WTC11 (cell line): ENCODE measurements around the gene C3orf33. TPM values are rescaled to one million over a fixed set of nuclear protein-coding genes. Genes with fewer than 3 reads are reported as not detected.

Source experiments
- ATAC-seq: fragments of 200-7000 bp; cut with Tn5 transposase; 2 replicates; pipeline ENCODE4 v1.10.0; 2021; ENCODE audit warnings: mild to moderate bottlenecking, moderate library complexity
- CTCF ChIA-PET: fragments of 300-600 bp; sonication (Branson Sonifier 250); formaldehyde crosslinking; loops from one replicate; lab custom pipeline; 2021; ENCODE audit warnings: antibody characterized with exemption; lab: Charles Lee
- POLR2A ChIA-PET: fragments of 350-600 bp; sonication (Branson Sonifier 250); formaldehyde crosslinking; loops from one replicate; lab custom pipeline; 2021; ENCODE audit warnings: antibody characterized with exemption; lab: Charles Lee
- DNase-seq: peaks from one replicate; pipeline ENCODE4 v3.0.0; 2021; ENCODE audit warnings: low spot score
- H3K27ac Mint-ChIP-seq: 2 replicates; pipeline ENCODE4 v1.8.0; 2021; ENCODE audit warnings: mixed read lengths
- H3K27me3 Mint-ChIP-seq: 2 replicates; pipeline ENCODE4 v1.8.0; 2021; ENCODE audit warnings: low read depth, mild to moderate bottlenecking, moderate library complexity, mixed read lengths
- H3K36me3 Mint-ChIP-seq: 2 replicates; pipeline ENCODE4 v1.8.0; 2021; ENCODE audit warnings: mixed read lengths
- H3K4me1 Mint-ChIP-seq: 2 replicates; pipeline ENCODE4 v1.8.0; 2022; ENCODE audit warnings: mixed read lengths
- H3K4me3 Mint-ChIP-seq: 2 replicates; pipeline ENCODE4 v1.8.0; 2021; ENCODE audit warnings: mild to moderate bottlenecking, moderate library complexity, mixed read lengths
- H3K9me3 Mint-ChIP-seq: 2 replicates; pipeline ENCODE4 v1.8.0; 2021; ENCODE audit warnings: mixed read lengths
- ATF1 ChIP-seq: sonication (generic); formaldehyde crosslinking; IDR thresholded peaks from 2 replicates; pipeline ENCODE4 v1.8.1; 2023; ENCODE audit warnings: mild to moderate bottlenecking, moderate library complexity, missing genetic modification reagents
- ETV6 ChIP-seq: sonication (generic); formaldehyde crosslinking; IDR thresholded peaks from 2 replicates; pipeline ENCODE4 v1.8.1; 2022; ENCODE audit warnings: mild to moderate bottlenecking, missing genetic modification reagents
- FOXK1 ChIP-seq: sonication (generic); formaldehyde crosslinking; IDR thresholded peaks from 2 replicates; pipeline ENCODE4 v1.8.0; 2022; ENCODE audit warnings: mild to moderate bottlenecking, moderate library complexity, missing genetic modification reagents
- FOXP1 ChIP-seq: sonication (generic); formaldehyde crosslinking; IDR thresholded peaks from 2 replicates; pipeline ENCODE4 v1.8.0; 2022; ENCODE audit warnings: missing genetic modification reagents, mild to moderate bottlenecking, moderate library complexity, borderline replicate concordance
- HMGA2 ChIP-seq: fragments of 250-450 bp; sonication (Bioruptor Pico); IDR thresholded peaks from 2 replicates; pipeline ENCODE4 v1.4.0; 2021; ENCODE audit warnings: mild to moderate bottlenecking, moderate library complexity
- KAT7 ChIP-seq: sonication (generic); formaldehyde crosslinking; IDR thresholded peaks from 2 replicates; pipeline ENCODE4 v1.8.1; 2023; ENCODE audit warnings: missing genetic modification reagents, mild to moderate bottlenecking, borderline replicate concordance
- SMAD4 ChIP-seq: sonication (generic); formaldehyde crosslinking; IDR thresholded peaks from 2 replicates; pipeline ENCODE4 v1.8.0; 2022; ENCODE audit warnings: mild to moderate bottlenecking, missing genetic modification reagents
- TP53 ChIP-seq: sonication (generic); formaldehyde crosslinking; IDR thresholded peaks from 2 replicates; pipeline ENCODE4 v1.8.1; 2023; ENCODE audit warnings: mild to moderate bottlenecking, missing genetic modification reagents
- ZNF219 ChIP-seq: sonication (generic); formaldehyde crosslinking; IDR thresholded peaks from 2 replicates; pipeline ENCODE4 v1.8.0; 2023; ENCODE audit warnings: missing genetic modification reagents, mild to moderate bottlenecking, borderline replicate concordance
- ZNF396 ChIP-seq: fragments of 250-450 bp; sonication (Bioruptor Pico); IDR thresholded peaks from 2 replicates; pipeline ENCODE4 v1.8.0; 2021; ENCODE audit warnings: mild to moderate bottlenecking, moderate library complexity, borderline replicate concordance
- total RNA-seq: library from RNA; stranded (reverse); gene quantifications from 3 replicates; pipeline ENCODE4 v1.2.3, GENCODE V29; 2021
- TF ChIP-seq, protein P1 (sequence below): fragments of 250-450 bp; sonication (Bioruptor Pico); IDR thresholded peaks from 2 replicates; pipeline ENCODE4 v1.9.0; 2021; ENCODE audit warnings: mild to moderate bottlenecking
- TF ChIP-seq, protein P2 (sequence below): sonication (generic); formaldehyde crosslinking; IDR thresholded peaks from 2 replicates; pipeline ENCODE4 v1.8.0; 2022; ENCODE audit warnings: missing genetic modification reagents
- TF ChIP-seq, protein P3 (sequence below): fragments of 250-450 bp; sonication (Bioruptor Pico); conservative IDR thresholded peaks from 2 replicates; pipeline ENCODE4 v1.9.0; 2021; ENCODE audit warnings: mild to moderate bottlenecking
- TF ChIP-seq, protein P4 (sequence below): fragments of 250-450 bp; sonication (Bioruptor Pico); IDR thresholded peaks from 2 replicates; pipeline ENCODE4 v2.1.2; 2022; ENCODE audit warnings: mild to moderate bottlenecking, moderate library complexity
- TF ChIP-seq, protein P5 (sequence below): sonication (generic); formaldehyde crosslinking; IDR thresholded peaks from 2 replicates; pipeline ENCODE4 v1.8.0; 2023; ENCODE audit warnings: mild to moderate bottlenecking, missing genetic modification reagents
- TF ChIP-seq, protein P6 (sequence below): sonication (generic); formaldehyde crosslinking; IDR thresholded peaks from 2 replicates; pipeline ENCODE4 v1.8.1; 2023; ENCODE audit warnings: mild to moderate bottlenecking, missing genetic modification reagents, moderate library complexity

Gene C3orf33
- total RNA-seq, 1 experiment from 2014 or later = 2.8 TPM

DNA sequence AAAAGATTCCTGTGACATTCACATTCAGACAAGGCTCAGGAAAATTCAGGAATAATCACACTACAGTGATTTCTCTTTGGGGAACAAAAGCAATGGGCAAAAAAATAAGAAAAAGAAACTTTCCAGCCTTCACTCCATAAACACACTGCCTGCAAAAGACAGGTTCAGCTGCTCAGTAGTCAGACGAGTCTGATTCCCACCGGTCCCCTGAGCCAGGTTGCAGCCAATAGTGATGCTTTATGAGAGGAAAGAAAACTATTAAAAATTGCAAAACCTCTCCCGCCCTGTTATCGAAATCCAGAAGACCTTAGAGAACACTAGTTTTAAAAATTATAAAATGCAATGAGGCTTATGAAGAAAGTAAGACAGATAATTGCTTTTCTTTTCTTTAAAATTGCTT lies 69.7 kb downstream of the C3orf33 start:
- POLR2A ChIA-PET = interaction anchor here (0.7 kb wide), 1 partner anchor 209 kb away, joined by 4 read pairs; no protein-coding TSS in a partner anchor
- H3K27ac Mint-ChIP-seq = no peak overlapping the region; the same call in 1 of the 2 replicates

More for the DNA sequence above, 69.7 kb downstream of the C3orf33 start:
- H3K4me1 Mint-ChIP-seq = peaks cover 19% of the 10 kb centered on the region
- no peak overlapping the region for H3K4me3 Mint-ChIP-seq
- no peak for DNase-seq
- TF ChIP-seq ATF1 (CRISPR knock-in tag) = no peak
- TF ChIP-seq KAT7 (CRISPR knock-in tag) = no peak
- TF ChIP-seq, protein P1, sequence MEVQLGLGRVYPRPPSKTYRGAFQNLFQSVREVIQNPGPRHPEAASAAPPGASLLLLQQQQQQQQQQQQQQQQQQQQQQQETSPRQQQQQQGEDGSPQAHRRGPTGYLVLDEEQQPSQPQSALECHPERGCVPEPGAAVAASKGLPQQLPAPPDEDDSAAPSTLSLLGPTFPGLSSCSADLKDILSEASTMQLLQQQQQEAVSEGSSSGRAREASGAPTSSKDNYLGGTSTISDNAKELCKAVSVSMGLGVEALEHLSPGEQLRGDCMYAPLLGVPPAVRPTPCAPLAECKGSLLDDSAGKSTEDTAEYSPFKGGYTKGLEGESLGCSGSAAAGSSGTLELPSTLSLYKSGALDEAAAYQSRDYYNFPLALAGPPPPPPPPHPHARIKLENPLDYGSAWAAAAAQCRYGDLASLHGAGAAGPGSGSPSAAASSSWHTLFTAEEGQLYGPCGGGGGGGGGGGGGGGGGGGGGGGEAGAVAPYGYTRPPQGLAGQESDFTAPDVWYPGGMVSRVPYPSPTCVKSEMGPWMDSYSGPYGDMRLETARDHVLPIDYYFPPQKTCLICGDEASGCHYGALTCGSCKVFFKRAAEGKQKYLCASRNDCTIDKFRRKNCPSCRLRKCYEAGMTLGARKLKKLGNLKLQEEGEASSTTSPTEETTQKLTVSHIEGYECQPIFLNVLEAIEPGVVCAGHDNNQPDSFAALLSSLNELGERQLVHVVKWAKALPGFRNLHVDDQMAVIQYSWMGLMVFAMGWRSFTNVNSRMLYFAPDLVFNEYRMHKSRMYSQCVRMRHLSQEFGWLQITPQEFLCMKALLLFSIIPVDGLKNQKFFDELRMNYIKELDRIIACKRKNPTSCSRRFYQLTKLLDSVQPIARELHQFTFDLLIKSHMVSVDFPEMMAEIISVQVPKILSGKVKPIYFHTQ = no peak
- TF ChIP-seq, protein P2, sequence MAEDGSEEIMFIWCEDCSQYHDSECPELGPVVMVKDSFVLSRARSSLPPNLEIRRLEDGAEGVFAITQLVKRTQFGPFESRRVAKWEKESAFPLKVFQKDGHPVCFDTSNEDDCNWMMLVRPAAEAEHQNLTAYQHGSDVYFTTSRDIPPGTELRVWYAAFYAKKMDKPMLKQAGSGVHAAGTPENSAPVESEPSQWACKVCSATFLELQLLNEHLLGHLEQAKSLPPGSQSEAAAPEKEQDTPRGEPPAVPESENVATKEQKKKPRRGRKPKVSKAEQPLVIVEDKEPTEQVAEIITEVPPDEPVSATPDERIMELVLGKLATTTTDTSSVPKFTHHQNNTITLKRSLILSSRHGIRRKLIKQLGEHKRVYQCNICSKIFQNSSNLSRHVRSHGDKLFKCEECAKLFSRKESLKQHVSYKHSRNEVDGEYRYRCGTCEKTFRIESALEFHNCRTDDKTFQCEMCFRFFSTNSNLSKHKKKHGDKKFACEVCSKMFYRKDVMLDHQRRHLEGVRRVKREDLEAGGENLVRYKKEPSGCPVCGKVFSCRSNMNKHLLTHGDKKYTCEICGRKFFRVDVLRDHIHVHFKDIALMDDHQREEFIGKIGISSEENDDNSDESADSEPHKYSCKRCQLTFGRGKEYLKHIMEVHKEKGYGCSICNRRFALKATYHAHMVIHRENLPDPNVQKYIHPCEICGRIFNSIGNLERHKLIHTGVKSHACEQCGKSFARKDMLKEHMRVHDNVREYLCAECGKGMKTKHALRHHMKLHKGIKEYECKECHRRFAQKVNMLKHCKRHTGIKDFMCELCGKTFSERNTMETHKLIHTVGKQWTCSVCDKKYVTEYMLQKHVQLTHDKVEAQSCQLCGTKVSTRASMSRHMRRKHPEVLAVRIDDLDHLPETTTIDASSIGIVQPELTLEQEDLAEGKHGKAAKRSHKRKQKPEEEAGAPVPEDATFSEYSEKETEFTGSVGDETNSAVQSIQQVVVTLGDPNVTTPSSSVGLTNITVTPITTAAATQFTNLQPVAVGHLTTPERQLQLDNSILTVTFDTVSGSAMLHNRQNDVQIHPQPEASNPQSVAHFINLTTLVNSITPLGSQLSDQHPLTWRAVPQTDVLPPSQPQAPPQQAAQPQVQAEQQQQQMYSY (CRISPR knock-in tag) = no peak
- TF ChIP-seq ZNF219 (CRISPR knock-in tag) = no peak
- TF ChIP-seq, protein P3, sequence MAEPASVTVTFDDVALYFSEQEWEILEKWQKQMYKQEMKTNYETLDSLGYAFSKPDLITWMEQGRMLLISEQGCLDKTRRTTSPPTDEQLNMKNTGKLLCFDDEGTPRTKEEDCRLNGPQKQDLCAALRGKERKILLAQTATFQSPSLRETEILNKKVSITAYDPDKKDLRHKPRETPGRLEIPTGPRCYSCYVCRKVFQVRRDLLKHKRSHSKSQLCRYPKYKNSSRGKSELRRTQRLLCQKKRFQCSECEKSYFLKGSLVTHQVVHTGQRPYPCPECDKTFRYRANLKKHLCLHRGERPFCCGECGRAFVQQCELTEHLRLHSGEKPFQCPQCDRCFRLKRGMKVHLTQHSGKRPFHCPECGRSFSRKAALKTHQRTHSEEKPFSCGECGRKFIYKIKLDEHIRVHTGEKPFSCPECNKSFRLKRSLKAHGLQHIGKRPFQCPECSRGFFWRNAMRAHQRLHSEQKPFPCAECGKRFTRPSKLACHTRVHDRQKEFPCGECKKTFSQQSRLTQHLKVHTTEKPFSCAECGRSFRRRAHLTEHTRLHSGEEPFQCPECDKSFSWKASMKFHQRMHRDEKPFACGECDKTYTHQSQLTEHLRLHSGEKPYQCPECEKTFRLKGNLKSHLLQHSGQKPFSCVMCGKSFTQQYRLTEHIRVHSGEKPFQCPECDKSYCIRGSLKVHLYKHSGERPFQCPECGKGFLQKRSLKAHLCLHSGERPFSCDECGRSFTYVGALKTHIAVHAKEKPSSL (CRISPR knock-in tag) = no peak
- TF ChIP-seq, protein P4, sequence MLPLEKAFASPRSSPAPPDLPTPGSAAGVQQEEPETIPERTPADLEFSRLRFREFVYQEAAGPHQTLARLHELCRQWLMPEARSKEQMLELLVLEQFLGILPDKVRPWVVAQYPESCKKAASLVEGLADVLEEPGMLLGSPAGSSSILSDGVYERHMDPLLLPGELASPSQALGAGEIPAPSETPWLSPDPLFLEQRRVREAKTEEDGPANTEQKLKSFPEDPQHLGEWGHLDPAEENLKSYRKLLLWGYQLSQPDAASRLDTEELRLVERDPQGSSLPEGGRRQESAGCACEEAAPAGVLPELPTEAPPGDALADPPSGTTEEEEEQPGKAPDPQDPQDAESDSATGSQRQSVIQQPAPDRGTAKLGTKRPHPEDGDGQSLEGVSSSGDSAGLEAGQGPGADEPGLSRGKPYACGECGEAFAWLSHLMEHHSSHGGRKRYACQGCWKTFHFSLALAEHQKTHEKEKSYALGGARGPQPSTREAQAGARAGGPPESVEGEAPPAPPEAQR (CRISPR knock-in tag) = no peak
- TF ChIP-seq, protein P5, sequence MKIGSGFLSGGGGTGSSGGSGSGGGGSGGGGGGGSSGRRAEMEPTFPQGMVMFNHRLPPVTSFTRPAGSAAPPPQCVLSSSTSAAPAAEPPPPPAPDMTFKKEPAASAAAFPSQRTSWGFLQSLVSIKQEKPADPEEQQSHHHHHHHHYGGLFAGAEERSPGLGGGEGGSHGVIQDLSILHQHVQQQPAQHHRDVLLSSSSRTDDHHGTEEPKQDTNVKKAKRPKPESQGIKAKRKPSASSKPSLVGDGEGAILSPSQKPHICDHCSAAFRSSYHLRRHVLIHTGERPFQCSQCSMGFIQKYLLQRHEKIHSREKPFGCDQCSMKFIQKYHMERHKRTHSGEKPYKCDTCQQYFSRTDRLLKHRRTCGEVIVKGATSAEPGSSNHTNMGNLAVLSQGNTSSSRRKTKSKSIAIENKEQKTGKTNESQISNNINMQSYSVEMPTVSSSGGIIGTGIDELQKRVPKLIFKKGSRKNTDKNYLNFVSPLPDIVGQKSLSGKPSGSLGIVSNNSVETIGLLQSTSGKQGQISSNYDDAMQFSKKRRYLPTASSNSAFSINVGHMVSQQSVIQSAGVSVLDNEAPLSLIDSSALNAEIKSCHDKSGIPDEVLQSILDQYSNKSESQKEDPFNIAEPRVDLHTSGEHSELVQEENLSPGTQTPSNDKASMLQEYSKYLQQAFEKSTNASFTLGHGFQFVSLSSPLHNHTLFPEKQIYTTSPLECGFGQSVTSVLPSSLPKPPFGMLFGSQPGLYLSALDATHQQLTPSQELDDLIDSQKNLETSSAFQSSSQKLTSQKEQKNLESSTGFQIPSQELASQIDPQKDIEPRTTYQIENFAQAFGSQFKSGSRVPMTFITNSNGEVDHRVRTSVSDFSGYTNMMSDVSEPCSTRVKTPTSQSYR = no peak
- TF ChIP-seq SMAD4 (CRISPR knock-in tag) = no peak
- no peak for TF ChIP-seq TP53 (CRISPR knock-in tag)
- TF ChIP-seq ETV6 = no peak
- TF ChIP-seq HMGA2 (CRISPR knock-in tag) = no peak
- no peak for TF ChIP-seq FOXK1 (CRISPR knock-in tag)
- TF ChIP-seq, protein P6, sequence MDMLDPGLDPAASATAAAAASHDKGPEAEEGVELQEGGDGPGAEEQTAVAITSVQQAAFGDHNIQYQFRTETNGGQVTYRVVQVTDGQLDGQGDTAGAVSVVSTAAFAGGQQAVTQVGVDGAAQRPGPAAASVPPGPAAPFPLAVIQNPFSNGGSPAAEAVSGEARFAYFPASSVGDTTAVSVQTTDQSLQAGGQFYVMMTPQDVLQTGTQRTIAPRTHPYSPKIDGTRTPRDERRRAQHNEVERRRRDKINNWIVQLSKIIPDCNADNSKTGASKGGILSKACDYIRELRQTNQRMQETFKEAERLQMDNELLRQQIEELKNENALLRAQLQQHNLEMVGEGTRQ (CRISPR knock-in tag) = no peak
- no peak for TF ChIP-seq FOXP1 (CRISPR knock-in tag)
- no peak for TF ChIP-seq ZNF396
- TF ChIP-seq, all 79 proteins: peak for 0
- no peaks in the 10 kb centered on the region for H3K9me3 Mint-ChIP-seq
- no peak for ATAC-seq
- H3K36me3 Mint-ChIP-seq = peaks cover 3% of the 10 kb centered on the region
- CTCF ChIA-PET = interaction anchor here (3.1 kb wide), 1 partner anchor 70 kb away, joined by 15 read pairs; the partner anchor contains the start of gene C3orf33
- H3K27me3 Mint-ChIP-seq = no peaks in the 10 kb centered on the region
